HEK293 (cell line): ENCODE data around the gene EDNRB.

Experiments
- CTCF ChIA-PET: fragments of 350-600 bp; formaldehyde crosslinking; extraction: SDS; loops from one replicate; lab custom pipeline; 2021; ENCODE audit warnings: antibody characterized with exemption; lab: Yijun Ruan, JAX
- POLR2A ChIA-PET: fragments of 300-600 bp; formaldehyde crosslinking; extraction: SDS; loops from one replicate; lab custom pipeline; 2020; ENCODE audit warnings: antibody characterized with exemption, inconsistent platforms; lab: Yijun Ruan, JAX
- H3K27ac ChIP-seq: fragments of 200-500 bp; sonication (Bioruptor generic); 2 replicates; pipeline ENCODE4 v1.5.1; 2014; ENCODE audit warnings: low read depth, low read length, control low read depth, inconsistent platforms; ENCODE audit errors: extremely low read depth
- H3K36me3 ChIP-seq, 2 experiments: fragments of 200-500 bp in 1 of 2; sonication (Bioruptor generic) in 1 of 2; 1 replicate in 1 of 2; 2 replicates in 1 of 2; pipeline ENCODE4 v1.5.1; 2014 to 2017; ENCODE audit warnings: inconsistent platforms in 2 of 2, low read length in 2 of 2; ENCODE audit not compliant: control insufficient read depth in 2 of 2, insufficient read depth in 1 of 2
- H3K4me1 ChIP-seq: fragments of 200-500 bp; sonication (Bioruptor generic); 2 replicates; pipeline ENCODE4 v1.5.1; 2014; ENCODE audit warnings: mild to moderate bottlenecking, low read length, inconsistent platforms; ENCODE audit not compliant: control insufficient read depth, insufficient read depth
- H3K4me3 ChIP-seq: 2 replicates; pipeline ENCODE4 v1.5.1; 2011; ENCODE audit warnings: low read depth, mild to moderate bottlenecking, control low read depth, low read length, moderate library complexity
- H3K9me3 ChIP-seq: fragments of 200-500 bp; sonication (Bioruptor generic); 2 replicates; pipeline ENCODE4 v1.5.1; 2014; ENCODE audit warnings: low read depth, low read length, inconsistent platforms; ENCODE audit not compliant: control insufficient read depth, insufficient read depth
- KLF16 ChIP-seq: fragments of 450-650 bp; formaldehyde crosslinking; IDR thresholded peaks from 2 replicates; pipeline ENCODE4 v1.5.1; 2017; ENCODE audit warnings: missing biosample characterization, missing genetic modification characterization
- REPIN1 ChIP-seq: fragments of 450-650 bp; formaldehyde crosslinking; IDR thresholded peaks from 2 replicates; pipeline ENCODE4 v1.5.1; 2017; ENCODE audit warnings: missing biosample characterization, missing genetic modification characterization, low read depth
- TRIM28 ChIP-seq: IDR thresholded peaks from 2 replicates; pipeline ENCODE4 v1.6.1; 2011; ENCODE audit warnings: low read length, control low read depth, borderline replicate concordance
- ZBTB7A ChIP-seq: fragments of 450-650 bp; formaldehyde crosslinking; IDR thresholded peaks from 2 replicates; pipeline ENCODE4 v1.5.1; 2016; ENCODE audit warnings: low read depth, missing biosample characterization, missing genetic modification characterization
- ZNF133 ChIP-seq: fragments of 450-650 bp; formaldehyde crosslinking; IDR thresholded peaks from 2 replicates; pipeline ENCODE4 v1.5.1; 2016; ENCODE audit warnings: missing biosample characterization, missing genetic modification characterization
- ZNF16 ChIP-seq: fragments of 450-650 bp; formaldehyde crosslinking; IDR thresholded peaks from 2 replicates; pipeline ENCODE4 v1.5.1; 2016; ENCODE audit warnings: low read depth, missing biosample characterization, missing genetic modification characterization
- ZNF169 ChIP-seq: fragments of 450-650 bp; formaldehyde crosslinking; IDR thresholded peaks from 2 replicates; pipeline ENCODE4 v1.5.1; 2016; ENCODE audit warnings: missing biosample characterization, missing genetic modification characterization
- ZNF24 ChIP-seq: fragments of 450-650 bp; formaldehyde crosslinking; IDR thresholded peaks from 2 replicates; pipeline ENCODE4 v1.5.1; 2016; ENCODE audit warnings: missing biosample characterization, missing genetic modification characterization
- ZNF398 ChIP-seq: fragments of 450-650 bp; formaldehyde crosslinking; IDR thresholded peaks from 2 replicates; pipeline ENCODE4 v1.5.1; 2017; ENCODE audit warnings: missing biosample characterization, missing genetic modification characterization
- ZNF529 ChIP-seq: fragments of 450-650 bp; formaldehyde crosslinking; IDR thresholded peaks from 2 replicates; pipeline ENCODE4 v1.5.1; 2017; ENCODE audit warnings: missing genetic modification characterization, missing biosample characterization; ENCODE audit not compliant: insufficient replicate concordance
- ZNF548 ChIP-seq: fragments of 450-650 bp; formaldehyde crosslinking; IDR thresholded peaks from 2 replicates; pipeline ENCODE4 v1.5.1; 2016; ENCODE audit warnings: missing biosample characterization, missing genetic modification characterization
- ZNF555 ChIP-seq: fragments of 450-650 bp; formaldehyde crosslinking; conservative IDR thresholded peaks from 2 replicates; pipeline ENCODE4 v1.5.1; 2017; ENCODE audit warnings: missing biosample characterization, mild to moderate bottlenecking, missing genetic modification characterization, inconsistent platforms
- ZNF560 ChIP-seq: fragments of 450-650 bp; formaldehyde crosslinking; IDR thresholded peaks from 2 replicates; pipeline ENCODE4 v1.5.1; 2017; ENCODE audit warnings: missing biosample characterization, missing genetic modification characterization, borderline replicate concordance
- ZNF561 ChIP-seq: fragments of 450-650 bp; IDR thresholded peaks from 2 replicates; pipeline ENCODE4 v1.5.1; 2018; ENCODE audit warnings: missing biosample characterization, missing genetic modification characterization, borderline replicate concordance
- ZNF600 ChIP-seq: fragments of 450-650 bp; formaldehyde crosslinking; IDR thresholded peaks from 2 replicates; pipeline ENCODE4 v1.5.1; 2016; ENCODE audit warnings: missing biosample characterization, missing genetic modification characterization
- ZNF610 ChIP-seq: fragments of 450-650 bp; formaldehyde crosslinking; IDR thresholded peaks from 2 replicates; pipeline ENCODE4 v1.5.1; 2016; ENCODE audit warnings: missing biosample characterization, missing genetic modification characterization, borderline replicate concordance
- ZNF654 ChIP-seq: fragments of 450-650 bp; formaldehyde crosslinking; IDR thresholded peaks from 2 replicates; pipeline ENCODE4 v1.5.1; 2016; ENCODE audit warnings: low read depth, missing biosample characterization, missing genetic modification characterization
- ZNF664 ChIP-seq: fragments of 450-650 bp; formaldehyde crosslinking; IDR thresholded peaks from 2 replicates; pipeline ENCODE4 v1.5.1; 2016; ENCODE audit warnings: missing biosample characterization, missing genetic modification characterization
- ZNF670 ChIP-seq: fragments of 450-650 bp; formaldehyde crosslinking; IDR thresholded peaks from 2 replicates; pipeline ENCODE4 v1.5.1; 2016; ENCODE audit warnings: missing biosample characterization, missing genetic modification characterization, low read depth
- TF ChIP-seq, protein P1 (sequence below): fragments of 450-650 bp; formaldehyde crosslinking; conservative IDR thresholded peaks from 2 replicates; pipeline ENCODE4 v1.5.1; 2016; ENCODE audit warnings: low read depth, missing biosample characterization, missing genetic modification characterization
- TF ChIP-seq, protein P2 (sequence below): fragments of 450-650 bp; formaldehyde crosslinking; IDR thresholded peaks from 2 replicates; pipeline ENCODE4 v1.5.1; 2016; ENCODE audit warnings: missing biosample characterization, missing genetic modification characterization
- TF ChIP-seq, protein P3 (sequence below): fragments of 450-650 bp; formaldehyde crosslinking; IDR thresholded peaks from 2 replicates; pipeline ENCODE4 v1.5.1; 2016; ENCODE audit warnings: missing biosample characterization, missing genetic modification characterization, borderline replicate concordance

The EDNRB gene

GRCh38 chr13:77925616-77926015 is 7.0 kb upstream of the EDNRB start:
- TF ChIP-seq ZBTB7A (tag by site-specific recombination) (no peak), ZNF561 (tag by site-specific recombination) (no peak), ZNF664 (tag by site-specific recombination) (no peak), ZNF600 (tag by site-specific recombination) (no peak), KLF16 (tag by site-specific recombination) (no peak), TRIM28 (no peak), ZNF169 (no peak), ZNF529 (no peak), ZNF133 (no peak), ZNF24 (tag by site-specific recombination) (no peak), ZNF555 (no peak), ZNF670 (tag by site-specific recombination) (no peak)
- TF ChIP-seq, protein P1, sequence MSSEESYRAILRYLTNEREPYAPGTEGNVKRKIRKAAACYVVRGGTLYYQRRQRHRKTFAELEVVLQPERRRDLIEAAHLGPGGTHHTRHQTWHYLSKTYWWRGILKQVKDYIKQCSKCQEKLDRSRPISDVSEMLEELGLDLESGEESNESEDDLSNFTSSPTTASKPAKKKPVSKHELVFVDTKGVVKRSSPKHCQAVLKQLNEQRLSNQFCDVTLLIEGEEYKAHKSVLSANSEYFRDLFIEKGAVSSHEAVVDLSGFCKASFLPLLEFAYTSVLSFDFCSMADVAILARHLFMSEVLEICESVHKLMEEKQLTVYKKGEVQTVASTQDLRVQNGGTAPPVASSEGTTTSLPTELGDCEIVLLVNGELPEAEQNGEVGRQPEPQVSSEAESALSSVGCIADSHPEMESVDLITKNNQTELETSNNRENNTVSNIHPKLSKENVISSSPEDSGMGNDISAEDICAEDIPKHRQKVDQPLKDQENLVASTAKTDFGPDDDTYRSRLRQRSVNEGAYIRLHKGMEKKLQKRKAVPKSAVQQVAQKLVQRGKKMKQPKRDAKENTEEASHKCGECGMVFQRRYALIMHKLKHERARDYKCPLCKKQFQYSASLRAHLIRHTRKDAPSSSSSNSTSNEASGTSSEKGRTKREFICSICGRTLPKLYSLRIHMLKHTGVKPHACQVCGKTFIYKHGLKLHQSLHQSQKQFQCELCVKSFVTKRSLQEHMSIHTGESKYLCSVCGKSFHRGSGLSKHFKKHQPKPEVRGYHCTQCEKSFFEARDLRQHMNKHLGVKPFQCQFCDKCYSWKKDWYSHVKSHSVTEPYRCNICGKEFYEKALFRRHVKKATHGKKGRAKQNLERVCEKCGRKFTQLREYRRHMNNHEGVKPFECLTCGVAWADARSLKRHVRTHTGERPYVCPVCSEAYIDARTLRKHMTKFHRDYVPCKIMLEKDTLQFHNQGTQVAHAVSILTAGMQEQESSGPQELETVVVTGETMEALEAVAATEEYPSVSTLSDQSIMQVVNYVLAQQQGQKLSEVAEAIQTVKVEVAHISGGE (tag by site-specific recombination) = no peak
- Histone ChIP-seq H3K4me1 (no peaks in the 10 kb centered on the region), H3K4me3 (no peak overlapping the region), H3K36me3 (no peaks in the 10 kb centered on the region), H3K27ac (no peak overlapping the region), H3K9me3 (no peaks in the 10 kb centered on the region)
- CTCF ChIA-PET = no interaction called here
- POLR2A ChIA-PET = no interaction called here

- no peaks in the 10 kb centered on the region for H3K4me1 ChIP-seq
- no peak overlapping the region for H3K27ac ChIP-seq
- no peaks in the 10 kb centered on the region for H3K9me3 ChIP-seq
- ChIA-PET POLR2A (no interaction called here), CTCF (no interaction called here)
- no peaks in the 10 kb centered on the region for H3K36me3 ChIP-seq
- H3K4me3 ChIP-seq = no peak overlapping the region
- TF ChIP-seq ZNF16 (tag by site-specific recombination) (no peak), ZNF560 (tag by site-specific recombination) (no peak), ZNF548 (tag by site-specific recombination) (no peak), REPIN1 (tag by site-specific recombination) (no peak), ZNF610 (tag by site-specific recombination) (no peak), ZNF654 (tag by site-specific recombination) (no peak), ZNF398 (tag by site-specific recombination) (no peak)
- TF ChIP-seq, protein P2, sequence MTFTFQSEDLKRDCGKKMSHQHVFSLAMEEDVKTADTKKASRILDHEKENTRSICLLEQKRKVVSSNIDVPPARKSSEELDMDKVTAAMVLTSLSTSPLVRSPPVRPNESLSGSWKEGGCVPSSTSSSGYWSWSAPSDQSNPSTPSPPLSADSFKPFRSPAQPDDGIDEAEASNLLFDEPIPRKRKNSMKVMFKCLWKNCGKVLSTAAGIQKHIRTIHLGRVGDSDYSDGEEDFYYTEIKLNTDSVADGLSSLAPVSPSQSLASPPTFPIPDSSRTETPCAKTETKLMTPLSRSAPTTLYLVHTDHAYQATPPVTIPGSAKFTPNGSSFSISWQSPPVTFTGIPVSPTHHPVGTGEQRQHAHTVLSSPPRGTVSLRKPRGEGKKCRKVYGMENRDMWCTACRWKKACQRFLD = no peak
- TF ChIP-seq, protein P3, sequence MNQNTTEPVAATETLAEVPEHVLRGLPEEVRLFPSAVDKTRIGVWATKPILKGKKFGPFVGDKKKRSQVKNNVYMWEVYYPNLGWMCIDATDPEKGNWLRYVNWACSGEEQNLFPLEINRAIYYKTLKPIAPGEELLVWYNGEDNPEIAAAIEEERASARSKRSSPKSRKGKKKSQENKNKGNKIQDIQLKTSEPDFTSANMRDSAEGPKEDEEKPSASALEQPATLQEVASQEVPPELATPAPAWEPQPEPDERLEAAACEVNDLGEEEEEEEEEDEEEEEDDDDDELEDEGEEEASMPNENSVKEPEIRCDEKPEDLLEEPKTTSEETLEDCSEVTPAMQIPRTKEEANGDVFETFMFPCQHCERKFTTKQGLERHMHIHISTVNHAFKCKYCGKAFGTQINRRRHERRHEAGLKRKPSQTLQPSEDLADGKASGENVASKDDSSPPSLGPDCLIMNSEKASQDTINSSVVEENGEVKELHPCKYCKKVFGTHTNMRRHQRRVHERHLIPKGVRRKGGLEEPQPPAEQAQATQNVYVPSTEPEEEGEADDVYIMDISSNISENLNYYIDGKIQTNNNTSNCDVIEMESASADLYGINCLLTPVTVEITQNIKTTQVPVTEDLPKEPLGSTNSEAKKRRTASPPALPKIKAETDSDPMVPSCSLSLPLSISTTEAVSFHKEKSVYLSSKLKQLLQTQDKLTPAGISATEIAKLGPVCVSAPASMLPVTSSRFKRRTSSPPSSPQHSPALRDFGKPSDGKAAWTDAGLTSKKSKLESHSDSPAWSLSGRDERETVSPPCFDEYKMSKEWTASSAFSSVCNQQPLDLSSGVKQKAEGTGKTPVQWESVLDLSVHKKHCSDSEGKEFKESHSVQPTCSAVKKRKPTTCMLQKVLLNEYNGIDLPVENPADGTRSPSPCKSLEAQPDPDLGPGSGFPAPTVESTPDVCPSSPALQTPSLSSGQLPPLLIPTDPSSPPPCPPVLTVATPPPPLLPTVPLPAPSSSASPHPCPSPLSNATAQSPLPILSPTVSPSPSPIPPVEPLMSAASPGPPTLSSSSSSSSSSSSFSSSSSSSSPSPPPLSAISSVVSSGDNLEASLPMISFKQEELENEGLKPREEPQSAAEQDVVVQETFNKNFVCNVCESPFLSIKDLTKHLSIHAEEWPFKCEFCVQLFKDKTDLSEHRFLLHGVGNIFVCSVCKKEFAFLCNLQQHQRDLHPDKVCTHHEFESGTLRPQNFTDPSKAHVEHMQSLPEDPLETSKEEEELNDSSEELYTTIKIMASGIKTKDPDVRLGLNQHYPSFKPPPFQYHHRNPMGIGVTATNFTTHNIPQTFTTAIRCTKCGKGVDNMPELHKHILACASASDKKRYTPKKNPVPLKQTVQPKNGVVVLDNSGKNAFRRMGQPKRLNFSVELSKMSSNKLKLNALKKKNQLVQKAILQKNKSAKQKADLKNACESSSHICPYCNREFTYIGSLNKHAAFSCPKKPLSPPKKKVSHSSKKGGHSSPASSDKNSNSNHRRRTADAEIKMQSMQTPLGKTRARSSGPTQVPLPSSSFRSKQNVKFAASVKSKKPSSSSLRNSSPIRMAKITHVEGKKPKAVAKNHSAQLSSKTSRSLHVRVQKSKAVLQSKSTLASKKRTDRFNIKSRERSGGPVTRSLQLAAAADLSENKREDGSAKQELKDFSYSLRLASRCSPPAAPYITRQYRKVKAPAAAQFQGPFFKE = no peak
Observed at GRCh38 chr13:77919921-77920294, 1.3 kb upstream of the EDNRB start.
